Brain microvascular endothelial cell (primary cell): Measurements from ENCODE around the gene CD160.
"Not testable (repeated sequence)": the region's sequence is repeated elsewhere in the genome, so short reads cannot be mapped to it uniquely, and the experiment has no call there.

Experiments
- DNase-seq: peaks from one replicate; pipeline ENCODE4 v3.0.0-alpha.2; 2020
- H3K27ac ChIP-seq: fragments of 250-450 bp; sonication (Bioruptor Pico); 2 replicates; pipeline ENCODE4 v1.5.1; 2020; ENCODE audit warnings: mild to moderate bottlenecking, moderate library complexity
- H3K27me3 ChIP-seq: fragments of 250-450 bp; sonication (Bioruptor Pico); replicated peaks from 2 replicates; pipeline ENCODE4 v1.5.1; 2020; ENCODE audit warnings: mild to moderate bottlenecking
- H3K36me3 ChIP-seq: fragments of 250-450 bp; sonication (Bioruptor Pico); replicated peaks from 2 replicates; pipeline ENCODE4 v1.5.1; 2020; ENCODE audit warnings: mild to moderate bottlenecking
- H3K4me3 ChIP-seq: 2 replicates; pipeline ENCODE4 v1.5.1; 2011; ENCODE audit warnings: low read depth, mild to moderate bottlenecking, control low read depth, low read length, moderate library complexity
- in situ Hi-C: cut with HindIII; loops from 2 replicates; pipeline ENCODE4 v1.10.0; 2017; ENCODE audit warnings: low sequenced_read_pairs, low pct_ligation_motif_present
- TF ChIP-seq, protein P1 (sequence below): IDR thresholded peaks from 2 replicates; pipeline ENCODE4 v1.5.1; 2011; ENCODE audit warnings: low read depth, mild to moderate bottlenecking, moderate library complexity, low read length, control low read depth, inconsistent platforms; ENCODE audit errors: missing control alignments

CD160 gene

GRCh38 chr1:145759721-145760120 lies 40.4 kb downstream of the CD160 start:
- Histone ChIP-seq H3K36me3 (peaks cover 10% of the 10 kb centered on the region), H3K27ac (no peak overlapping the region), H3K4me3 (no peak overlapping the region), H3K27me3 (no peaks in the 10 kb centered on the region)
- no peak for DNase-seq
- in situ Hi-C loops = no loop called here
- TF ChIP-seq, protein P1, sequence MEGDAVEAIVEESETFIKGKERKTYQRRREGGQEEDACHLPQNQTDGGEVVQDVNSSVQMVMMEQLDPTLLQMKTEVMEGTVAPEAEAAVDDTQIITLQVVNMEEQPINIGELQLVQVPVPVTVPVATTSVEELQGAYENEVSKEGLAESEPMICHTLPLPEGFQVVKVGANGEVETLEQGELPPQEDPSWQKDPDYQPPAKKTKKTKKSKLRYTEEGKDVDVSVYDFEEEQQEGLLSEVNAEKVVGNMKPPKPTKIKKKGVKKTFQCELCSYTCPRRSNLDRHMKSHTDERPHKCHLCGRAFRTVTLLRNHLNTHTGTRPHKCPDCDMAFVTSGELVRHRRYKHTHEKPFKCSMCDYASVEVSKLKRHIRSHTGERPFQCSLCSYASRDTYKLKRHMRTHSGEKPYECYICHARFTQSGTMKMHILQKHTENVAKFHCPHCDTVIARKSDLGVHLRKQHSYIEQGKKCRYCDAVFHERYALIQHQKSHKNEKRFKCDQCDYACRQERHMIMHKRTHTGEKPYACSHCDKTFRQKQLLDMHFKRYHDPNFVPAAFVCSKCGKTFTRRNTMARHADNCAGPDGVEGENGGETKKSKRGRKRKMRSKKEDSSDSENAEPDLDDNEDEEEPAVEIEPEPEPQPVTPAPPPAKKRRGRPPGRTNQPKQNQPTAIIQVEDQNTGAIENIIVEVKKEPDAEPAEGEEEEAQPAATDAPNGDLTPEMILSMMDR = no peak

DNA sequence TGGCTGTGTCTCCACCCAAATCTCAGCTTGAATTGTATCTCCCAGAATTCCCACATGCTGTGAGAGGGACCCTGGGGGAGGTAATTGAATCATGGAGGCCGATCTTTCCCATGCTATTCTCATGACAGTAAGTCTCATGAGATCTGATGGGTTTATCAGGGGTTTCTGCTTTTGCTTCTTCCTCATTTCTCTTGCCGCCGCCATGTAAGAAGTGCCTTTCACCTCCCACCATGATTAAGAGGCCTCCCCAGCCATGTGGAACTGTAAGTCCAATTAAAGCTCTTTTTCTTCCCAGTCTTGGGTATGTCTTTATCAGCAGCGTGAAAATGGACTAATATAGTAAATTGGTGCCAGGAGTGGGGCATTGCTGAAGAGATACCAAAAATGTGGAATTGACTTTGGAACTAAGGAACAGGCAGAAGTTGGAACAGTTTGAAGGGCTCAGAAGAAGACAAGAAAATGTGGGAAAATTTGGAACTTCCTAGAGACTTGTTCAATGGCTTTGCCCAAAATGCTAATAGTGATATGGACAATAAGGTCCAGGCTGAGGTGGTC lies 41.2 kb downstream of the CD160 start:
- H3K27ac ChIP-seq, H3K4me3 ChIP-seq, in situ Hi-C loops, H3K36me3 ChIP-seq, H3K27me3 ChIP-seq, DNase-seq: not testable (repeated sequence)

- H3K27ac ChIP-seq, H3K27me3 ChIP-seq, H3K36me3 ChIP-seq, DNase-seq, H3K4me3 ChIP-seq, in situ Hi-C loops: not testable (repeated sequence)
Observed at GRCh38 chr1:145761498-145761897, 42.2 kb downstream of the CD160 start.

DNA sequence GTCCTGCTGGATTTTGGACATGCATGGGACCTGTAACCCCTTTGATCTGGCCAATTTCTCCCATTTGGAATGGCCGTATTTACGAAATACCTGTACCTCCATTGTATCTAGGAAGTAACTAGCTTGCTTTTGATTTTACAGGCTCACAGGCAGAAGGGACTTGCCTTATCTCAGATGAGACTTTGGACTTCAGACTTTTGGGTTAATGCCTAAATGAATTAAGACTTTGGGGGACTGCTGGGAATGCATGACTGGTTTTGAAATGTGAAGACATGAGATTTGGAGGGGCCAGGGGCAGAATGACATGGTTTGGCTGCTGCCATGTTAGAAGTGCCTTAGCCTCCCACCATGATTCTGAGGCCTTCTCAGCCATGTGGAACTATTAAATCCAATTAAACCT lies 42.7 kb downstream of the CD160 start:
- H3K36me3 ChIP-seq, H3K27ac ChIP-seq, in situ Hi-C loops, DNase-seq, H3K4me3 ChIP-seq, H3K27me3 ChIP-seq: not testable (repeated sequence)

- H3K27me3 ChIP-seq, H3K4me3 ChIP-seq, in situ Hi-C loops, H3K27ac ChIP-seq, DNase-seq, H3K36me3 ChIP-seq: not testable (repeated sequence)
Observed at GRCh38 chr1:145764231-145764940, 45.1 kb downstream of the CD160 start.

GRCh38 chr1:145765127-145765526 lies 45.8 kb downstream of the CD160 start:
- DNase-seq, H3K4me3 ChIP-seq, in situ Hi-C loops, H3K27ac ChIP-seq, H3K27me3 ChIP-seq, H3K36me3 ChIP-seq: not testable (repeated sequence)

GRCh38 chr1:145765585-145766360 lies 46.5 kb downstream of the CD160 start:
- H3K27me3 ChIP-seq, H3K27ac ChIP-seq, in situ Hi-C loops, H3K36me3 ChIP-seq, DNase-seq, H3K4me3 ChIP-seq: not testable (repeated sequence)

GRCh38 chr1:145766926-145767325 lies 47.6 kb downstream of the CD160 start:
- in situ Hi-C loops, H3K27me3 ChIP-seq, H3K4me3 ChIP-seq, H3K36me3 ChIP-seq, H3K27ac ChIP-seq, DNase-seq: not testable (repeated sequence)

DNA sequence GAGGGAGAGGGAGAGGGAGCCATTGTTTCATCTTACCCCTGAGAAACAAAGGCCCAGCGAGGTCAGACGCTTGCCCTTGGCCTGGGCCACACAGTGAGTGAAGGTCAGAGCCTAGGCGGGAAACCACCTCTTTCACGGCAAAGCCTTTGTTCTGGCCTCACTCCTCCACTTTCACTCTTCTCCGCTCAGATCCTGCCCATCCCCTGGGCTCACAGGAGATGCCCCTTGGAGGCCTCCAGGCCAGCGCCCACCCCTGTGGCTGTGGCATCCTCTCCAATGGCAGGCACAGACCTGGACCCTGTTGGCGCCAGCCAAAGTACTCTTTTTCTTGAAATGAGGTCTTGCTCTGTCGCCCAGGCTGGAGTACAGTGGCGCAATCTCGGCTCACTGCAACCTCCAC lies 48.7 kb downstream of the CD160 start:
- H3K27ac ChIP-seq, H3K36me3 ChIP-seq, H3K27me3 ChIP-seq, DNase-seq, H3K4me3 ChIP-seq, in situ Hi-C loops: not testable (repeated sequence)

DNA sequence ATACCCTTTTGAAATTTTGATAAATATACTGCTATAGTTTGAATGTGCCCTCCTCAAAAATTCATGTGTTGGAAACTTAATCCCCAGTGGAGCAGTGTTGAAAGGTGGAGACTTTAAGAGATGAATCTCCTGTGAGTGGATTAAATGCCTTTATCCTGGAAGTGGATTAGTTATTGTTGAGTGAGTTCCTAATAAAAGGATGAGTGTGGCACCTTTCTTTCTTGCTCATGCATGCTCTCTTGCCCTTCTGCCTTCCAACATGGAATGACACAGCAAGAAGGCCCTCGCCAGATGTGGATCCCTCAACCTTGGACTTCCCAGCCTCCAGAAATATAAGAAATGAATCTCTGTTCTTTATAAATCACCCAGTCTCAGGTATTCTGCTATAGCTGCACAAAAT lies 51.8 kb downstream of the CD160 start:
- DNase-seq = no peak
- no peak overlapping the region for H3K27ac ChIP-seq
- TF ChIP-seq, protein P1 = no peak
- in situ Hi-C loops = no loop called here
- H3K36me3 ChIP-seq = peaks cover 2% of the 10 kb centered on the region
- H3K27me3 ChIP-seq = no peaks in the 10 kb centered on the region
- H3K4me3 ChIP-seq = no peak overlapping the region
